Stomach (tissue), 4 donors: ENCODE data around the gene FAM13C.

Source experiments
- CTCF ChIP-seq, 7 experiments: fragments of 450-650 bp in 4 of 7; fragments of 200-600 bp in 3 of 7; sonication (generic) in 3 of 7; IDR thresholded peaks; one replicate each; pipeline ENCODE4 v1.5.1; 2016 to 2019; ENCODE audit warnings: antibody characterized with exemption in 7 of 7, control low read depth in 2 of 7, mild to moderate bottlenecking in 1 of 7
- POLR2A ChIP-seq, 4 donors: fragments of 450-650 bp; IDR thresholded peaks; one replicate each; pipeline ENCODE4 v1.6.1; 2016; ENCODE audit warnings: antibody characterized with exemption in 4 of 4, control low read depth in 2 of 4, mild to moderate bottlenecking in 1 of 4, moderate library complexity in 1 of 4
- POLR2AphosphoS5 ChIP-seq, 3 donors: sonication (generic); formaldehyde crosslinking; IDR thresholded peaks; one replicate each; pipeline ENCODE4 v1.6.1; 2016; ENCODE audit warnings: antibody characterized with exemption in 3 of 3

- no peak for TF ChIP-seq CTCF (IDR thresholded peaks at IDR 0.05)
- no peak for TF ChIP-seq POLR2A (IDR thresholded peaks at IDR 0.05)
- TF ChIP-seq POLR2AphosphoS5 (IDR thresholded peaks at IDR 0.05) = no peak
These were observed 150.0 kb downstream of the FAM13C start for GRCh38 chr10:59212301-59212798.
